Nucleus accumbens (tissue), 56 donors: ENCODE measurements around the gene CHCHD1.
A peak's percentile ranks its signal among the peaks of the same experiment; 100 is the strongest.

Experiments used
- DNase-seq, 56 donors: peaks; one replicate each; lab custom pipeline; 2025; lab: John Stamatoyannopoulos, UW

Gene CHCHD1

GRCh38 chr10:73808021-73808815 lies 26.4 kb downstream of the CHCHD1 start:
- DNase-seq: no peak

GRCh38 chr10:73809061-73809818 lies 27.4 kb downstream of the CHCHD1 start:
- no peak for DNase-seq

- no peak for DNase-seq
These were observed 28.5 kb downstream of the CHCHD1 start for GRCh38 chr10:73810358-73810734.

GRCh38 chr10:73810735-73811465 lies 29.1 kb downstream of the CHCHD1 start:
- peak in 12 of 56 donors; percentile 23 to 64 (median 46) for DNase-seq

GRCh38 chr10:73812657-73813056 lies 30.8 kb downstream of the CHCHD1 start:
- no peak for DNase-seq

GRCh38 chr10:73813333-73813732 lies 31.5 kb downstream of the CHCHD1 start:
- DNase-seq: no peak

- no peak for DNase-seq
These were observed 32.5 kb downstream of the CHCHD1 start for GRCh38 chr10:73814276-73814895.

GRCh38 chr10:73814896-73815718 lies 33.3 kb downstream of the CHCHD1 start:
- no peak for DNase-seq

GRCh38 chr10:73815719-73816030 lies 33.8 kb downstream of the CHCHD1 start:
- DNase-seq: no peak

- no peak for DNase-seq
These were observed 35.3 kb downstream of the CHCHD1 start for GRCh38 chr10:73816917-73817729.

- DNase-seq: no peak
These were observed 36.0 kb downstream of the CHCHD1 start for GRCh38 chr10:73817826-73818225.

GRCh38 chr10:73818402-73818801 lies 36.6 kb downstream of the CHCHD1 start:
- no peak for DNase-seq

- DNase-seq: no peak
These were observed 37.2 kb downstream of the CHCHD1 start for GRCh38 chr10:73819081-73819480.

GRCh38 chr10:73819513-73820093 lies 37.8 kb downstream of the CHCHD1 start:
- peak in 2 of 56 donors; percentile 21 to 30 for DNase-seq

- DNase-seq: no peak
These were observed 41.5 kb downstream of the CHCHD1 start for GRCh38 chr10:73823391-73823790.

GRCh38 chr10:73824146-73824725 lies 42.4 kb downstream of the CHCHD1 start:
- DNase-seq: no peak

- no peak for DNase-seq
These were observed 45.7 kb downstream of the CHCHD1 start for GRCh38 chr10:73827346-73828089.

GRCh38 chr10:73828161-73828560 lies 46.3 kb downstream of the CHCHD1 start:
- DNase-seq: no peak
